OCI-LY1 (cell line): ENCODE results near the gene NUDT14.
A peak's percentile ranks its signal among the peaks of the same experiment; 100 is the strongest.

Experiments
- EZH2 ChIP-seq: fragments of 200-600 bp; sonication (generic), shearing (Covaris generic); IDR thresholded peaks from 2 replicates; pipeline ENCODE4 v1.8.0; 2017; ENCODE audit warnings: borderline replicate concordance, mixed run types, mild to moderate bottlenecking, antibody characterized with exemption, low read length, moderate library complexity, mixed read lengths
- TF ChIP-seq, protein P1 (sequence below): fragments of 200-600 bp; sonication (generic), shearing (Covaris generic); IDR thresholded peaks from 2 replicates; pipeline ENCODE4 v1.5.1; 2017; ENCODE audit warnings: mild to moderate bottlenecking, antibody characterized with exemption, low read length, moderate library complexity, mixed read lengths

GRCh38 chr14:105200074-105200473, 19.0 kb upstream of the NUDT14 start:
- TF ChIP-seq, protein P1, sequence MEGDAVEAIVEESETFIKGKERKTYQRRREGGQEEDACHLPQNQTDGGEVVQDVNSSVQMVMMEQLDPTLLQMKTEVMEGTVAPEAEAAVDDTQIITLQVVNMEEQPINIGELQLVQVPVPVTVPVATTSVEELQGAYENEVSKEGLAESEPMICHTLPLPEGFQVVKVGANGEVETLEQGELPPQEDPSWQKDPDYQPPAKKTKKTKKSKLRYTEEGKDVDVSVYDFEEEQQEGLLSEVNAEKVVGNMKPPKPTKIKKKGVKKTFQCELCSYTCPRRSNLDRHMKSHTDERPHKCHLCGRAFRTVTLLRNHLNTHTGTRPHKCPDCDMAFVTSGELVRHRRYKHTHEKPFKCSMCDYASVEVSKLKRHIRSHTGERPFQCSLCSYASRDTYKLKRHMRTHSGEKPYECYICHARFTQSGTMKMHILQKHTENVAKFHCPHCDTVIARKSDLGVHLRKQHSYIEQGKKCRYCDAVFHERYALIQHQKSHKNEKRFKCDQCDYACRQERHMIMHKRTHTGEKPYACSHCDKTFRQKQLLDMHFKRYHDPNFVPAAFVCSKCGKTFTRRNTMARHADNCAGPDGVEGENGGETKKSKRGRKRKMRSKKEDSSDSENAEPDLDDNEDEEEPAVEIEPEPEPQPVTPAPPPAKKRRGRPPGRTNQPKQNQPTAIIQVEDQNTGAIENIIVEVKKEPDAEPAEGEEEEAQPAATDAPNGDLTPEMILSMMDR: peak; percentile 56
- TF ChIP-seq EZH2: no peak
